CD14-positive monocyte (primary cell): ENCODE data around the gene CSF2. TPM values are rescaled to one million over a fixed set of nuclear protein-coding genes. Genes with fewer than 3 reads are reported as not detected.

Experiments
- DNase-seq, 3 donors: peaks; one replicate each; pipeline ENCODE4 v3.0.0-alpha.2; 2011 to 2022
- H2AFZ ChIP-seq: 2 replicates; pipeline ENCODE4 v1.6.0; 2012; ENCODE audit warnings: mild to moderate bottlenecking, low read depth, low read length, inconsistent platforms; ENCODE audit not compliant: insufficient read depth, poor library complexity, severe bottlenecking
- H3K27ac ChIP-seq, 2 donors: 1 replicate in 1 of 2; 2 replicates in 1 of 2; pipeline ENCODE4 v1.5.1; 2012 to 2013; ENCODE audit warnings: low read length in 2 of 2, control low read depth in 1 of 2, inconsistent platforms in 1 of 2, low read depth in 1 of 2, mild to moderate bottlenecking in 1 of 2
- H3K27me3 ChIP-seq, 2 donors: one replicate each; pipeline versions ENCODE4 v1.6.0 to v1.6.1; 2011 to 2013; ENCODE audit warnings: low read length in 2 of 2; ENCODE audit not compliant: control insufficient read depth in 2 of 2, insufficient read depth in 2 of 2
- H3K36me3 ChIP-seq, 2 donors: replicated peaks in 1 of 2; 1 replicate in 1 of 2; 2 replicates in 1 of 2; pipeline versions ENCODE4 v1.5.1 to v1.6.1; 2012 to 2013; ENCODE audit warnings: low read length in 2 of 2, control low read depth in 1 of 2, inconsistent platforms in 1 of 2, mild to moderate bottlenecking in 1 of 2; ENCODE audit not compliant: insufficient read depth in 2 of 2, control insufficient read depth in 1 of 2
- H3K4me1 ChIP-seq, 2 donors: 1 replicate in 1 of 2; 2 replicates in 1 of 2; pipeline versions ENCODE4 v1.5.1 to v1.6.1; 2012 to 2013; ENCODE audit warnings: low read length in 2 of 2, control low read depth in 1 of 2, inconsistent platforms in 1 of 2, mild to moderate bottlenecking in 1 of 2, moderate library complexity in 1 of 2; ENCODE audit not compliant: insufficient read depth in 2 of 2, control insufficient read depth in 1 of 2
- H3K4me2 ChIP-seq: replicated peaks from 2 replicates; pipeline ENCODE3; 2012; ENCODE audit warnings: low read length, moderate library complexity, mild to moderate bottlenecking; ENCODE audit not compliant: poor library complexity, severe bottlenecking; ENCODE audit errors: extremely low read depth
- H3K4me3 ChIP-seq, 3 experiments: fragments of 200-600 bp in 1 of 3; sonication (generic) in 1 of 3; replicated peaks in 1 of 3; 1 replicate in 2 of 3; 2 replicates in 1 of 3; pipeline ENCODE4 v1.5.1; 2011 to 2013; ENCODE audit warnings: low read length in 3 of 3, mild to moderate bottlenecking in 3 of 3, control low read depth in 2 of 3, low read depth in 2 of 3, inconsistent platforms in 1 of 3, moderate library complexity in 1 of 3
- H3K79me2 ChIP-seq: 2 replicates; pipeline ENCODE4 v1.6.0; 2012; ENCODE audit warnings: mild to moderate bottlenecking, control low read depth, inconsistent platforms, low read length, moderate library complexity; ENCODE audit not compliant: insufficient read depth
- H3K9ac ChIP-seq: 2 replicates; pipeline ENCODE4 v1.6.0; 2017; ENCODE audit warnings: low read length, mild to moderate bottlenecking; ENCODE audit not compliant: insufficient read depth, poor library complexity, severe bottlenecking
- H3K9me3 ChIP-seq, 2 donors: replicated peaks in 1 of 2; 1 replicate in 1 of 2; 2 replicates in 1 of 2; pipeline versions ENCODE4 v1.5.1 to v1.6.1; 2012 to 2013; ENCODE audit warnings: low read length in 2 of 2, control low read depth in 1 of 2; ENCODE audit not compliant: control insufficient read depth in 1 of 2, insufficient read depth in 1 of 2
- H4K20me1 ChIP-seq: 2 replicates; pipeline ENCODE4 v1.6.0; 2012; ENCODE audit warnings: mild to moderate bottlenecking, low read length, control low read depth, moderate library complexity; ENCODE audit not compliant: insufficient read depth
- H3K27ac Mint-ChIP-seq, 7 donors: one replicate each; pipeline ENCODE4 v1.8.0; 2020; ENCODE audit warnings: mild to moderate bottlenecking in 7 of 7, mixed read lengths in 7 of 7, moderate library complexity in 6 of 7, inconsistent platforms in 2 of 7
- H3K27me3 Mint-ChIP-seq, 3 donors: one replicate each; pipeline ENCODE4 v1.8.0; 2021 to 2022; ENCODE audit warnings: low read depth in 3 of 3, mild to moderate bottlenecking in 3 of 3, mixed read lengths in 3 of 3, moderate library complexity in 3 of 3, inconsistent platforms in 1 of 3
- H3K36me3 Mint-ChIP-seq, 2 donors: one replicate each; pipeline ENCODE4 v1.8.0; 2020; ENCODE audit warnings: mixed read lengths in 2 of 2, inconsistent platforms in 1 of 2, mild to moderate bottlenecking in 1 of 2
- H3K4me1 Mint-ChIP-seq: one replicate; pipeline ENCODE4 v1.8.0; 2020; ENCODE audit warnings: mild to moderate bottlenecking, mixed read lengths
- H3K4me3 Mint-ChIP-seq, 2 donors: one replicate each; pipeline ENCODE4 v1.8.0; 2020; ENCODE audit warnings: mild to moderate bottlenecking in 2 of 2, mixed read lengths in 2 of 2, moderate library complexity in 1 of 2
- H3K9me3 Mint-ChIP-seq, 7 donors: one replicate each; pipeline ENCODE4 v1.8.0; 2020 to 2022; ENCODE audit warnings: mixed read lengths in 7 of 7, mild to moderate bottlenecking in 6 of 7, moderate library complexity in 6 of 7, inconsistent platforms in 2 of 7
- WGBS: methylation state at CpG from one replicate; pipeline ENCODE4 v1.1.5; 2013; ENCODE audit warnings: missing lambda C conversion rate; ENCODE audit not compliant: insufficient coverage; 5-methylcytosine and 5-hydroxymethylcytosine counted together
- intact Hi-C, 2 donors: fragments of 100-400 bp; cut with micrococcal nuclease; formaldehyde crosslinking; loops; one replicate each; pipeline versions ENCODE4 v1.15.0 to v1.15.1; 2023
- polyA plus RNA-seq, 3 donors: library from polyadenylated mRNA; depleted of rRNA in 1 of 3; unstranded in 2 of 3; stranded (reverse) in 1 of 3; fragments of 300-500 nt in 2 of 3; fragments of >200 nt in 1 of 3; fragmentation: Illumina TruSeq in 2 of 3; gene quantifications; 1 replicate in 2 of 3; 2 replicates in 1 of 3; pipeline ENCODE4 v1.2.3, GENCODE V29; 2012 to 2021
- TF ChIP-seq, protein P1 (sequence below): fragments of 200-600 bp; IDR thresholded peaks from one replicate; pipeline ENCODE4 v1.8.0; 2022; ENCODE audit warnings: antibody characterized with exemption, mild to moderate bottlenecking

The CSF2 gene
- polyA plus RNA-seq, 3 donors, result not detected

DNA sequence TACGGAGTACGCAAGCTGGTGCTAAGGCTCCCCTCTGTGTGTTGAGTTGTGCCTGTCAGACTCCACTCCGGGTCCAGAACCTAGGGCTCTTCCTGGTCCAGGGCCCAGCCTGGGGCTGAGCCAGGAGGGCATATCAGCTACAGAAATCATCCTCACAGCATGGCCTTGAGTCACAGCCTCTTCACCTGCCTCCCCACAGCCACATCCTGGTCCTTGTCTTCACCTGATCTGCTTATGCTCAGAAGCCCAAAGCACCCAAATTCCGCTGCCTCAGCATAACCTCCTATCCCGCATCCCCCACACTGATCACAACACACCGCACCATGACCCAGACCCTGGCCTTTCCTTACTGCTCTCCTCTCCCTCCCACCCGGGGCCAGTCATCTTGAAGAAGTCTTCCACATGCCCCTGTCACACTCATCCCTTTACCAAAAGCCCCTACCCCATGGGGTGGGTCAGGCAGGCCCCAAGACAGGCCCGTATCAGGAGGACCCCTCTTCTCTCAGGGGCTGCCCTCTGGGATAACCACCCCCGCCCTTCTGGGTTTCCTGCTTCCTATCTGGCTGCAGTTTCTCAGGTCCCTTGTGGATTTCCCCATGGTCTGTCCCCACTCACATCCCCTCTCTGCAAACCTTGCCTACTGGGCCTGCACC is 14.4 kb upstream of the CSF2 start:
- peaks cover 6 to 8% (median 7%) of the 10 kb centered on the region in 3 donors for H3K27me3 Mint-ChIP-seq
- H3K9me3 ChIP-seq, result no peaks in the 10 kb centered on the region
- no peak overlapping the region for H3K4me3 Mint-ChIP-seq
- WGBS, result 95% methylated on average over 9 of the region's 9 CpGs
- H3K27me3 ChIP-seq, result no peaks in the 10 kb centered on the region
- H3K4me1 Mint-ChIP-seq, result no peaks in the 10 kb centered on the region
- no peaks in the 10 kb centered on the region for H3K36me3 ChIP-seq
- peak overlapping the region in 1 of 7 donors; percentile 7 for H3K27ac Mint-ChIP-seq
- no peaks in the 10 kb centered on the region for H3K79me2 ChIP-seq
- H3K9ac ChIP-seq, result no peak overlapping the region
- H3K4me3 ChIP-seq, result no peak overlapping the region
- H3K4me2 ChIP-seq, result no peak overlapping the region
- peak in 1 of 3 donors; percentile 2 for DNase-seq
- H3K9me3 Mint-ChIP-seq, result no peaks in the 10 kb centered on the region
- no peak overlapping the region for H2AFZ ChIP-seq
- no peak overlapping the region for H3K27ac ChIP-seq
- H3K4me1 ChIP-seq, result no peaks in the 10 kb centered on the region
- no peaks in the 10 kb centered on the region for H3K36me3 Mint-ChIP-seq
- H4K20me1 ChIP-seq, result no peaks in the 10 kb centered on the region
- intact Hi-C loops, result no loop called here
- TF ChIP-seq, protein P1, sequence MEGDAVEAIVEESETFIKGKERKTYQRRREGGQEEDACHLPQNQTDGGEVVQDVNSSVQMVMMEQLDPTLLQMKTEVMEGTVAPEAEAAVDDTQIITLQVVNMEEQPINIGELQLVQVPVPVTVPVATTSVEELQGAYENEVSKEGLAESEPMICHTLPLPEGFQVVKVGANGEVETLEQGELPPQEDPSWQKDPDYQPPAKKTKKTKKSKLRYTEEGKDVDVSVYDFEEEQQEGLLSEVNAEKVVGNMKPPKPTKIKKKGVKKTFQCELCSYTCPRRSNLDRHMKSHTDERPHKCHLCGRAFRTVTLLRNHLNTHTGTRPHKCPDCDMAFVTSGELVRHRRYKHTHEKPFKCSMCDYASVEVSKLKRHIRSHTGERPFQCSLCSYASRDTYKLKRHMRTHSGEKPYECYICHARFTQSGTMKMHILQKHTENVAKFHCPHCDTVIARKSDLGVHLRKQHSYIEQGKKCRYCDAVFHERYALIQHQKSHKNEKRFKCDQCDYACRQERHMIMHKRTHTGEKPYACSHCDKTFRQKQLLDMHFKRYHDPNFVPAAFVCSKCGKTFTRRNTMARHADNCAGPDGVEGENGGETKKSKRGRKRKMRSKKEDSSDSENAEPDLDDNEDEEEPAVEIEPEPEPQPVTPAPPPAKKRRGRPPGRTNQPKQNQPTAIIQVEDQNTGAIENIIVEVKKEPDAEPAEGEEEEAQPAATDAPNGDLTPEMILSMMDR, result no peak

DNA sequence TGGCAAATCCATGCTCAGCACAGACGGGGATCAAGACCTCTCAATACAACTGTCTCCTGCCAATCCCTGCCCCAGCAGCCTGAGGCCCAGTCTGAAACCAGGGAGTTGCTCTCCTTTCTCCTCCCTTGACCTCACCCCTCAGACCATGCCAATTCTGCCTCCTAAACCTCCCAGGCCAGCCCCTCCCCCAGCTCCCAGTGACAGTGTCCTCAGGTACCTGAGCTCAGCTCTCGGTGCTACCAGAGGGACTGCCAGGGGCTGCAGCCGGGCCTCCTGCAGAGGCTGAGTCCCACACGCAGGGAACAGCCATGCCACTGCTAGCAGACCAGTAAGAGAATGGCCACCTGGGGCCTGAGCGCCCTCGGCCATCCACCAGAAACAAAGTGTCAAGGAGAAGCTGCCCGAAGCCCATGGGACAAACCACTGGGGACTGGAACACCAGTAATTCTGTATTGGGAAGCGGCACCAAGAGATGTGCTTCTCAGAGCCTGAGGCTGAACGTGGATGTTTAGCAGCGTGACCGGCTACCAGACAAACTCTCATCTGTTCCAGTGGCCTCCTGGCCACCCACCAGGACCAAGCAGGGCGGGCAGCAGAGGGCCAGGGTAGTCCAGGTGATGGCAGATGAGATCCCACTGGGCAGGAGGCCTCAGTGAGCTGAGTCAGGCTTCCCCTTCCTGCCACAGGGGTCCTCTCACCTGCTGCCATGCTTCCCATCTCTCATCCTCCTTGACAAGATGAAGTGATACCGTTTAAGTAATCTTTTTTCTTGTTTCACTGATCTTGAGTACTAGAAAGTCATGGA is 13.7 kb upstream of the CSF2 start:
- no peak overlapping the region for H3K4me3 ChIP-seq
- TF ChIP-seq, protein P1, result no peak
- H3K79me2 ChIP-seq, result no peaks in the 10 kb centered on the region
- no peaks in the 10 kb centered on the region for H3K4me1 Mint-ChIP-seq
- H2AFZ ChIP-seq, result no peak overlapping the region
- H3K36me3 ChIP-seq, result no peaks in the 10 kb centered on the region
- H3K4me2 ChIP-seq, result no peak overlapping the region
- no peak overlapping the region for H3K27ac Mint-ChIP-seq
- H3K27me3 Mint-ChIP-seq, result peaks cover 6 to 7% (median 6%) of the 10 kb centered on the region in 3 donors
- H3K4me1 ChIP-seq, result no peaks in the 10 kb centered on the region
- 94% methylated on average over 12 of the region's 13 CpGs for WGBS
- DNase-seq, result peak in 1 of 3 donors; percentile 0
- H3K9ac ChIP-seq, result no peak overlapping the region
- no peaks in the 10 kb centered on the region for H4K20me1 ChIP-seq
- no peaks in the 10 kb centered on the region for H3K36me3 Mint-ChIP-seq
- H3K9me3 Mint-ChIP-seq, result no peaks in the 10 kb centered on the region
- no peaks in the 10 kb centered on the region for H3K9me3 ChIP-seq
- intact Hi-C loops, result no loop called here
- H3K4me3 Mint-ChIP-seq, result no peak overlapping the region
- H3K27me3 ChIP-seq, result no peaks in the 10 kb centered on the region
- H3K27ac ChIP-seq, result no peak overlapping the region
